SW480 (cell line): ENCODE data around the gene CD38.
"Not testable (repeated sequence)": the region's sequence is repeated elsewhere in the genome, so short reads cannot be mapped to it uniquely, and the experiment has no call there.

ENCODE experiments used
- DNase-seq: peaks from one replicate; pipeline ENCODE4 v3.0.0-alpha.2; 2016; ENCODE audit warnings: low spot score

The CD38 gene

GRCh38 chr4:15778289-15779241 is at the start of gene CD38:
TSS of gene CD38 (plus strand) at chr4:15778328. CDS start at chr4:15778415, 87 bp downstream.
- DNase-seq = no peak

DNA sequence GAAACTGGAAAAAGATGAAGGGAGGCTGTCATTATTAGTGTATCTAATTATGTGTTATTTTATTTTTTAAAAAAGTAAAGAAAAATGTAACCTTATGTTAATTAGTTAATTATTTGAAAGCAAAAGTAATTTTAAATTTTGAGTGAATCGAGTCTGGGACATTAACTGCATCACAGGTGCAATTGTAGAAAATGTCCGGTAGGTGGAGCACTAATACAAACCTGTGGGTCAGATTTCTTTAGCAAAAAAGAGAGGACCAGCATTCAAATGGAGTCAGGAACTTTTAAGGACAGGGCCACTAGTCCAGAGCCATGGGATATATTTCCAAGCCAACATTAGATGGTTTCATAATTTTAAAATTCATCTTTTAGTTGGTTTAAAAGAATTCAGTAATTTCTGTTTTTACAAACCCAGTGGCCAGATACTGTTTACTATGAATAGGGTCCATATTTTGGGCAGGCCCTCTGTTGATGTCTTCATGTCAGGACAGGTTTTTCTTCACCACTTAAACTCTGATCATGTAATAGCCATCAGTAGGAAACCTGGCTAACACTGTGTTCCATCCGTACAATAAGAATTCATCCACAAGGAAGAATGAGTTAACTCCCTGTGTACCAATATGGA is 48.1 kb upstream of the CD38 start:
- peak; percentile 36 for DNase-seq

DNA sequence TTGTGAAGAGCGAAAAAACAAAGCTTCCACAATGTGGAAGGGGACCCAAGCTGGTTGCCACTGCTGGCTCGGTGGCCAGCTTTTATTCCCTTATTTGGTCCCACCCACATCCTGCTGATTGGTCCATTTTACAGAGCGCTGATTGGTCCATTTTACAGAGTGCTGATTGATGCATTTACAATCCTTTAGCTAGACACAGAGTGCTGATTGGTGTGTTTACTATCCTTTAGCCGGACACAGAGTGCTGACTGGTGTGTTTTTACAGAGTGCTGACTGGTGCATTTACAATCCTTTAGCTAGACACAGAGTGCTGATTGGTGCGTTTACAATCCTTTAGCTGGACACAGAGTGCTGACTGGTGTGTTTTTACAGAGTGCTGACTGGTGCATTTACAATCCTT is 45.1 kb upstream of the CD38 start:
- not testable (repeated sequence) for DNase-seq

DNA sequence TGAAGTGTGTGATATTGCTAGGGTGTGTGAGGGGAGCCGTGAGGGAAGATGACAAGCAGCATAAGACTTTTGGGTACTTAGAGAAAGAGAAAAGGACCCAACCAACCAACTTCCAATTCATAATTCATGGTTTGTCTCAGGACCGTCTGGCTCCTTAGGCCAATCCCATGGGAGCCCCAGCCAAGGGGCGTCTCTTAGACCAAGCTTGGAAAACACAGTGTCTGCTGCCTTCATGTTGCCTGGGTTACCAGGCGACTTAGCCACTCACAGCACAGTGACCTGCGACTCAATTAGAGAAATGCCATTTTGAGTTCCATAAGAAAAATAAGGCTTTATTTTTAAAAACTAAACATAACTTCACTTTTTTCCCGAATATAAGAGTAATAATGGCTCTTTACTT is 42.6 kb upstream of the CD38 start:
- no peak for DNase-seq

GRCh38 chr4:15736514-15737050 is 41.5 kb upstream of the CD38 start:
- DNase-seq = no peak

- no peak for DNase-seq
Measured at GRCh38 chr4:15737255-15737654, 40.9 kb upstream of the CD38 start.

DNA sequence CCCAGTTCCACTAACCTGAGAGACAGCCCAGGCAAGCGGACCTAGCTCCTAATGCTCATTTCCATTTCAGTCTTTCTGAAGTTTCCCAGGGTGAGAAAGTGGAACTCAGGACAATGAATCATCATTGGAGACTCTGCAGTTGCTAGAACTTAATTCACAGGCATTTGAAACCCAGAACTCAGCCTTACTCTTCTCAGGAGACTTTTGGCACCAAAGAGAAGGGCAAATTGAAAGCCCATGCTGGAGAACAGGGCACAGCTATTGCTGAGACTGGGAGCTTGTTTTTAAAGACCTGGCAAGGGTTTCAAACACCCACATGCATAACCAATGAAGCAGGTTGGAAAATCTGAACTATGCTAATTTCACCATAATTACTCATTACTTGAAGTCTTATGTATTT is 39.3 kb upstream of the CD38 start:
- DNase-seq = no peak

DNA sequence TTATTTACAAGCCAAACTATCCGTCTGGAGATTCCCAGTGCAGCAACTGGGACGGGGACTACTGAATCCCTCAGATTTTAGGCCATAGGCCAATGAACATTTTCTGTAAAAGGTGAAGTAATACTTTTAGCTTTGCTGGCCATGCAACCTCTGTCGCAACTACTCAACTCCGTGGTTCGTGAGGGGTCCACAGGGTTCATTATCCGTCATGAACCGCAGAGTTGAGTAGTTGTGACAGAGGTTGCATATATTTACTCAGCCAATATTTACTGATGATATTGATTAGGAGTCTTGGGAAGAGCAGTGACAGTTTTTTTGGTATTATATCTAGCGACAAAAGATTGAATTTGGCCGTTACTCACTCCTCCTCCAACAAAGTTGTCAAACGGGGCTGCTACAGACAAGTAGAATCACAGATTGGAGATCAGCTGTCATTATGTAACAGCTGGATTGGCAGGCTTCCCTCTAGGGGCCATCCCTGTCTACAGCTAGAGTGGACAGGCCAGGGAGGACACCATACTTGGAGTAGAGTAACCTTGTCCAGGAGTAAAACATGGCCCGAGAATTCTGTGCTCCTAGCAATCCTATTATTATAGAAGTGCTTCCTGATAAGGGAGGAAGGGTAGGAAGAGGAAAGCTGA is 37.2 kb upstream of the CD38 start:
- DNase-seq = no peak

DNA sequence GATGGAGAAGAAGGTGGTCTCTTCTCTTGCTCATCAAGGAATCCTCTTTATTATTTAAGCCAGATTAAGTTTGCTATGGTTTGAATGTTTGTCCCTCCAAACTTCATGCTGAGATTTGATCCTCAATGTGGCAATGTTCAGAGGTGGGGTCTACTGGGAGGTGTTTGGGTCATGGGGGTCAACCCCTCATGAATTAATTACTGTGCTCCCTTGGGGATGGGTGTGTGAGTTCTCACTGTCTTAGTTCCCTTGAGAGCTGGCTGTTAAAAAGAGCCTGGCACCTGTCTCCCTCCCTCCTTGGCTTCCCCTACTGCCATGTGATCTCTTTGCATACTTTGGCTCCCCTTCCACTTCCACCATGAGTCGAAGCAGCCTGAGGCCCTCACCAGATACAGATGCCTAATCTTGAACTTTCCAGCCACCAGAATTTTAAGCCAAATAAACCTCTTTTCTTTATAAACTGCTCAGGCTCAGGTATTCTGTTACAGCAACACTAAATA is 36.0 kb upstream of the CD38 start:
- DNase-seq = no peak

GRCh38 chr4:15742637-15743036 is 35.5 kb upstream of the CD38 start:
- DNase-seq = no peak

GRCh38 chr4:15744016-15744545 is 34.0 kb upstream of the CD38 start:
- no peak for DNase-seq

- no peak for DNase-seq
Measured at GRCh38 chr4:15746110-15746509, 32.0 kb upstream of the CD38 start.

DNA sequence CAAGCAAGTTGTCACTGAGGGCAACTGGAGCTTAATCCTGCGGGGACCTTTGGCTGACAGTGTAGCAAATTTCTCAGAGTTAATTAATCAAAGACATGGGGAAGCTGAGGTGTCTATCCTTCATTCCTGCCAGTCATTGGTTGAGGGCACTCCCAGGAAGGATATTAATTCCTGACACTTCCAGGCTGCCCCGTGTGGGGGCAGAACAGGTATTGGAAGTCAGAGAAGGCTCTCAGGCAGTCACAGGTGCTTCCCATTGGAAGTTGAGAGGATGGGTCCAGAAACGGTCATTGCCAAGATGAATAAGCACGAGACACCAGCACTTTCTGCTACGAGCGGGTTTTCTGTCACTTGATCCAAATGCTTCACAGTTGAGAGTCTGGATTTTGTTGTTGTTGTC is 29.1 kb upstream of the CD38 start:
- no peak for DNase-seq

DNA sequence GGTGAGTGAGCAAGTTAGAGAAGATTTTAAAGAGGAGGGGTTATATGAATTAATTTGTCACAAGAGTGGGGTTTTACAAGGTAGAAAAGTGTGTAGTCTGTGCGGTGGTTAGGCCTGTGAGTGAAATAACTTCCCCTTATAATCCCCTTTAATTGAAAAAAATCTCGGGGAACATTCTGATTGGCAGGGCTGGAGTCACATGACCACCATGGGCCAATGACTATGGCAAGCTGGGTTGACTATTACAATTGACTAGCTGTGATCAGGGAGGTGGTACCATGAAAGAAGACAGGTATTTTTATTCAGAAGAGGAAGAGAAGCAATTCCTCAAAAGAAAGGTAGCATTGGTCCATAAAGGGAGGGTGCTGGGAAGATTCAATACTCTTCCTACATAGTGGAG is 27.0 kb upstream of the CD38 start:
- DNase-seq = no peak

DNA sequence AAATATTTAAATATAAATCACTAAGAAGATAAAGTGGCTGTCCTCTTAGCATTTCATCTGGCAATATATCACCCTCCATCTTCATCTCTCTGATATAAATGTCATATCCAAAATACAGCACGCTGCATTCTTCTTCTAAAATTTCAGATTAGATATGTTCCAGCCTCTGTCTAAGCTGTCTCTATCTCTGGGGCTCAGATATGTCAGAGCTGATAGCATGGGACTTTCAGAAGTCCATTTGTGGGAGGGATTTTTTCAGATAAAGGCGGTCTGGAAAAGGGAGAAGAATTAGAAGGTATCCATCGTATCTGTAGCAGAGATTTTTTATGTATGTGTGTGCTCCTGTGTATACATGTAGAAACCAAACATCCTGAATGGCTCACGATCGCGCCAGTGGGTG is 25.0 kb upstream of the CD38 start:
- no peak for DNase-seq

- DNase-seq = no peak
Measured at GRCh38 chr4:15753786-15754185, 24.3 kb upstream of the CD38 start.

DNA sequence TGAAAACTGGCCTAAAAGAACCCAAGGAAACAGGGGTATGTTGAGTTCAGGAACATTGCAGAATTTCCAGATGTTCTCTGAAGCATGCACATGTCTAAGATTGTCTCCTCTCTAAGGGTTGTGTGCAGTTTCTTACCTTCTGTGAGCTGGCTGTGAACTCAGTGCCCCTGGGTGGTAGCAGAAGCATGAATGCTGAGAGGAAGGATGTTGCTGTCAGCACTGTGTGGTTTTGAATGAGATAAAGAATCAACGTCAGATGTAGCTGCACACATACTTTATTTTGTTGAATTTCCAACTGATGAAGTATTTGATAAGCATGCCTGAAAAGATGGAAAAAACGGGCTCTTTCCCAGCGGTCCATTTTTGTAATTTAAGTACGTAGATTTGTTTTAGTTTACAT is 23.8 kb upstream of the CD38 start:
- DNase-seq = no peak

- peak; percentile 44 for DNase-seq
Measured at GRCh38 chr4:15755321-15756155, 22.6 kb upstream of the CD38 start.

DNA sequence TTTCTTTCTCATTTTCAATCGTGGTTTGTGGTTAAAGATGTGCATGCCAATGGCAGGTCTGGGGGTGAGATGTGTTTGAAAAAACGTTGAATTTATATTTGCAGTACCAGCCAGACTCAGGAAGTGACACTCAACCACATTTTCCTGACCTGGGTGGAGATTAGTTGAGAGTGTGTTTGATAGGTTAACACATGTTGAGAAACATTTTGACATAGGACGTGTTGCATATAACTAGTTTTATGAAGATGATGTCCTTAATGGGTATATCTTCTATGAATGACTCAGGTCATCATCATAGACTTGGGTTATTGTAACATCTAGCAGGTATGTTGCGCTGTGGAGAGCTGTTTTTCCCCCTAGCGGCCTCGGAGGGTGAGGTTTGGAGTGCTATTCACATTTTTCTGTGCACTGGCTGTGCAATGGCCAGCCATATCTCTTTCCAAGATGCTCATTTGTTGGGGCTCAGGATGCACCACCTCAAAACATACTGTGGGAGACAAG is 21.7 kb upstream of the CD38 start:
- peak; percentile 60 for DNase-seq

GRCh38 chr4:15757054-15757453 is 21.1 kb upstream of the CD38 start:
- no peak for DNase-seq

DNA sequence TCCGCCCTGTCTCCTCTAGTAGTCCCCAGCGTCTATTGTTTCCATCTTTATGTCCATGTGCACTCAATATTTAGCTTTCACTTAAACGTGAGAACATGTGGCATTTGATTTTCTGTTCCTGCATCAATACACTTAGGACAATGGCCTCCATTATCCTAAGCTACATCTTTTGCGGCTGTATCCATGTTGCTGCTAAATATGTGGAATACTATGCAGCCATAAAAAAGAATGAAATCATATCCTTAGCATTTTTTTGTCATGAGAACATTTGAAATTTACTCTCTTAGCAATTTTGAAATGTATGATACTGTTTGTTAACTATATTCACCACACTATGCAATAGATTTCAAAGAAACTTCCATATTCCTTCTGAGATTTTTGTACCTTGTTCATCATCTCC is 19.8 kb upstream of the CD38 start:
- no peak for DNase-seq
